Esophagus muscularis mucosa (tissue), 4 donors: ENCODE results near the gene USF3. TPM values are rescaled to one million over a fixed set of nuclear protein-coding genes. Genes with fewer than 3 reads are reported as not detected.
A peak's percentile ranks its signal among the peaks of the same experiment; 100 is the strongest.

ENCODE experiments used
- DNase-seq: peaks from one replicate; pipeline ENCODE4 v3.0.0-alpha.2; 2017; ENCODE audit errors: extremely low spot score
- H3K27ac ChIP-seq, 4 donors: fragments of 200-600 bp; sonication (generic); replicated peaks in 1 of 4; 1 replicate in 3 of 4; 2 replicates in 1 of 4; pipeline ENCODE4 v1.5.1; 2016 to 2019; ENCODE audit warnings: mild to moderate bottlenecking in 1 of 4
- H3K27me3 ChIP-seq, 4 donors: fragments of 200-600 bp; sonication (generic); one replicate each; pipeline versions ENCODE4 v1.5.1 to v1.6.0; 2016 to 2019
- H3K36me3 ChIP-seq, 4 donors: fragments of 200-600 bp; sonication (generic); one replicate each; pipeline ENCODE4 v1.5.1; 2016 to 2019
- H3K4me1 ChIP-seq, 4 donors: fragments of 200-600 bp; sonication (generic); one replicate each; pipeline ENCODE4 v1.5.1; 2016 to 2019
- H3K4me3 ChIP-seq, 4 donors: fragments of 200-600 bp; sonication (generic); 1 replicate in 2 of 4; 2 replicates in 2 of 4; pipeline ENCODE4 v1.5.1; 2016 to 2019; ENCODE audit warnings: mild to moderate bottlenecking in 4 of 4, moderate library complexity in 1 of 4
- H3K9me3 ChIP-seq, 4 donors: fragments of 200-600 bp; sonication (generic); 1 replicate in 3 of 4; 2 replicates in 1 of 4; pipeline ENCODE4 v1.5.1; 2016 to 2019
- EP300 ChIP-seq: sonication (generic); formaldehyde crosslinking; IDR thresholded peaks from one replicate; pipeline ENCODE4 v1.6.1; 2017; ENCODE audit warnings: antibody characterized with exemption
- POLR2A ChIP-seq: fragments of 450-650 bp; IDR thresholded peaks from one replicate; pipeline ENCODE4 v1.6.1; 2017; ENCODE audit warnings: antibody characterized with exemption, moderate library complexity, mild to moderate bottlenecking, low read depth
- POLR2AphosphoS5 ChIP-seq, 2 donors: sonication (generic); formaldehyde crosslinking; IDR thresholded peaks; one replicate each; pipeline ENCODE4 v1.6.1; 2017; ENCODE audit warnings: antibody characterized with exemption in 2 of 2
- WGBS: methylation state at CpG from one replicate; pipeline ENCODE4 v1.1.5; 2018; 5-methylcytosine and 5-hydroxymethylcytosine counted together
- intact Hi-C: fragments of 100-400 bp; cut with DNase I; formaldehyde crosslinking; loops from one replicate; pipeline ENCODE4 v1.15.1; 2023
- total RNA-seq, 4 donors: library from RNA; depleted of rRNA; stranded (reverse); fragments of >200 nt; gene quantifications; one replicate each; pipeline versions ENCODE4 v1.1.0 to v1.2.1, GENCODE V29; 2016
- TF ChIP-seq, protein P1 (sequence below), 3 experiments: fragments of 200-600 bp in 2 of 3; fragments of 450-650 bp in 1 of 3; sonication (generic) in 2 of 3; IDR thresholded peaks; one replicate each; pipeline ENCODE4 v1.5.1; 2017 to 2019; ENCODE audit warnings: antibody characterized with exemption in 3 of 3, mild to moderate bottlenecking in 2 of 3, moderate library complexity in 1 of 3

Gene USF3
- total RNA-seq, 4 donors from 2014 or later: 20.8 to 28.6 (median 25.0) TPM

DNA sequence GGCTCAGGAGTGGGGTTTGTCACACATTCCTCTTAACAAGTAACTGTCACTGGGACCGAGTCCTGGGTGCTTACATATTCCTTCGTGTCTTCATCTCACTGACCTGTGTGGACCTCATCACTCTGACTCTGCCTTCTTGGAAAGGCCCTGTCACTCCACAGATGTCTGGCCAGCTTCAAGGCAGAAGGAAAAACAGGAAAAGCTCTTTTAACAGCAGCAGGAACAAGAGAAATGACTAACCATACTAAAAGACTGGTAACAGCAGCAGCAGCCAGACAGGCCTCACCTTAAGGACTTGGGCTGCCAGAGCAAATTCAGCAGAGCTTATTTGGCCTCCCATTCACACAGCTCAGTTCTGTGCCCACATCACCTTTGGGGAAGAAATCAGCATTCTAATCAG, 68.1 kb downstream of the USF3 start:
- TF ChIP-seq POLR2A: no peak
- no peak for TF ChIP-seq POLR2AphosphoS5 (IDR thresholded peaks at IDR 0.05)
- no peak for TF ChIP-seq EP300
- TF ChIP-seq, protein P1, sequence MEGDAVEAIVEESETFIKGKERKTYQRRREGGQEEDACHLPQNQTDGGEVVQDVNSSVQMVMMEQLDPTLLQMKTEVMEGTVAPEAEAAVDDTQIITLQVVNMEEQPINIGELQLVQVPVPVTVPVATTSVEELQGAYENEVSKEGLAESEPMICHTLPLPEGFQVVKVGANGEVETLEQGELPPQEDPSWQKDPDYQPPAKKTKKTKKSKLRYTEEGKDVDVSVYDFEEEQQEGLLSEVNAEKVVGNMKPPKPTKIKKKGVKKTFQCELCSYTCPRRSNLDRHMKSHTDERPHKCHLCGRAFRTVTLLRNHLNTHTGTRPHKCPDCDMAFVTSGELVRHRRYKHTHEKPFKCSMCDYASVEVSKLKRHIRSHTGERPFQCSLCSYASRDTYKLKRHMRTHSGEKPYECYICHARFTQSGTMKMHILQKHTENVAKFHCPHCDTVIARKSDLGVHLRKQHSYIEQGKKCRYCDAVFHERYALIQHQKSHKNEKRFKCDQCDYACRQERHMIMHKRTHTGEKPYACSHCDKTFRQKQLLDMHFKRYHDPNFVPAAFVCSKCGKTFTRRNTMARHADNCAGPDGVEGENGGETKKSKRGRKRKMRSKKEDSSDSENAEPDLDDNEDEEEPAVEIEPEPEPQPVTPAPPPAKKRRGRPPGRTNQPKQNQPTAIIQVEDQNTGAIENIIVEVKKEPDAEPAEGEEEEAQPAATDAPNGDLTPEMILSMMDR (IDR thresholded peaks at IDR 0.05): no peak
- Histone ChIP-seq H3K9me3 (no peaks in the 10 kb centered on the region), H3K36me3 (no peaks in the 10 kb centered on the region), H3K4me3 (no peak overlapping the region), H3K27ac (no peak overlapping the region), H3K27me3 (no peaks in the 10 kb centered on the region), H3K4me1 (peaks cover 0 to 33% (median 28%) of the 10 kb centered on the region in 4 donors)
- 80% methylated on average over 2 of the region's 2 CpGs for WGBS
- intact Hi-C loops: loop anchor here (10.0 kb wide), 1 partner anchor 574 kb away; no protein-coding TSS in a partner anchor
- no peak for DNase-seq

DNA sequence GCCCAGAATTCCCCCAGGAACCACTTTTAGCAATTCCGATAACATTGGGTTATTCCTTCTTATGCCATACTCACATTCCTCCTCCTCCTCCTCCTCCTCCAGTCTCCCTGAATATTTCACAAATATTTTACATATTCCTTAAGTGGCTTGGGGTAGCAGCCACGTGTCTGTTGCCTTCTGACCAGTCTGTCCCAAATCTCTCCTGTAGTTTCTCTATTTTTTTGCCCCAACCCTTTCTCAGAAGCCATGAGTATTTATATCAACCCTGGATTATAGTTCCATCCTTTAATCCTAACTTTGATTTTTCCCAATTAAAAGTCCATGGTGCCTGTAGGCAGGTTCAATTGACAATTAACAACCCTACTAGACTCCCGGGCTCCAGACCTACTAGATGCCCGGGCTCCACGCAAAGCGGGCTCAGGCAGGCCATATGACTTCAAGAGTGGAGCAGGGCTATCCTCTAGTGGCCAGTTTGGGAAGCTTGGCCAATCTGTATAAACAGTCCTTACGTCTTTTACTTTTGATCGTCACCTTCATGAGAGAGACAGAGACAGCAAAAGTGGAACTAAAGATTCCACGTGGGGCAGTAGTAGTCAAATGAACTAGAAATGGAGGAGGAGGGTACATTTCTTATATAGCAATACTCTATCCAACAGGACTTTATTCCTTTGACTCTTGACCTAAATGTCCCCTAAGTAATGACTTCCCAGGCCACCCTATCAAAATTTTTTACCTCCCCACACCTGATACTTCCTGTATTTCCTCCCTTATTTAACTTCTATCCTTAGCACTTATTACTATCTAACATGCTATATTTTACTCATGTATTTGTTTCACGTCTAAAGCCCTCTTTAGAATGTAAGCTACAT, 69.7 kb downstream of the USF3 start:
- no peak for DNase-seq
- TF ChIP-seq, protein P1 (IDR thresholded peaks at IDR 0.05): peak; percentile 78 to 93 (median 92)
- TF ChIP-seq POLR2AphosphoS5 (IDR thresholded peaks at IDR 0.05): peak in 1 of 2 donors; percentile 26
- TF ChIP-seq EP300: no peak
- Histone ChIP-seq H3K27ac (no peak overlapping the region), H3K4me1 (peaks cover 0 to 33% (median 28%) of the 10 kb centered on the region in 4 donors), H3K27me3 (no peaks in the 10 kb centered on the region), H3K9me3 (no peaks in the 10 kb centered on the region), H3K4me3 (peak overlapping the region; percentile 6 to 28 (median 12)), H3K36me3 (no peaks in the 10 kb centered on the region)
- 21% methylated on average over 10 of the region's 10 CpGs for WGBS
- intact Hi-C loops: loop anchor here (2.0 to 10.0 kb wide), 2 partner anchors 132 to 572 kb away; no protein-coding TSS in a partner anchor

DNA sequence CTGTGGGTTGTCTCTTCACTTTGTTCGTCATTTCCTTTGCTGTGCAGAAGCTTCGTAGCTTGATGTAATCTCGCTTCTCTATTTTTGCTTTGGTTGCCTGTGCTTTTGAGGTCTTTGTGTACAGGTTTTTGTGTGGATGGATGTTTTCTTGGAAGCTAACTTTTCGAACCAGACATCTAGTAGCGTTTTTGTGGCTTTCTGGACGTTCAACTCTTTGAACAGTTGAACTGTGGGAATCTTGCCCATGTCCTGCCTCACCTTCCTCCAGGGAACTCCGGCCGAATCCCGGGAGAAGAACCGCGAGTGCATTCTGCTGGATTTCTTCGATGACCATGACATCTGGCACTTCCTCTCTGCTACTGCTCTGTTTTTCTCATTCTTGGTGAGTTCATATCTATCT, 70.6 kb downstream of the USF3 start:
- no peaks in the 10 kb centered on the region for H3K36me3 ChIP-seq
- no peak for DNase-seq
- TF ChIP-seq EP300: no peak
- TF ChIP-seq POLR2AphosphoS5 (IDR thresholded peaks at IDR 0.05): peak in 1 of 2 donors; percentile 9
- TF ChIP-seq POLR2A: no peak
- intact Hi-C loops: loop anchor here (2.0 to 10.0 kb wide), 2 partner anchors 131 to 571 kb away; no protein-coding TSS in a partner anchor
- no peak overlapping the region for H3K27ac ChIP-seq
- H3K27me3 ChIP-seq: no peaks in the 10 kb centered on the region
- H3K4me3 ChIP-seq: no peak overlapping the region
- H3K9me3 ChIP-seq: no peaks in the 10 kb centered on the region
- 49% methylated on average over 12 of the region's 12 CpGs for WGBS
- H3K4me1 ChIP-seq: peaks cover 0 to 28% (median 23%) of the 10 kb centered on the region in 4 donors

DNA sequence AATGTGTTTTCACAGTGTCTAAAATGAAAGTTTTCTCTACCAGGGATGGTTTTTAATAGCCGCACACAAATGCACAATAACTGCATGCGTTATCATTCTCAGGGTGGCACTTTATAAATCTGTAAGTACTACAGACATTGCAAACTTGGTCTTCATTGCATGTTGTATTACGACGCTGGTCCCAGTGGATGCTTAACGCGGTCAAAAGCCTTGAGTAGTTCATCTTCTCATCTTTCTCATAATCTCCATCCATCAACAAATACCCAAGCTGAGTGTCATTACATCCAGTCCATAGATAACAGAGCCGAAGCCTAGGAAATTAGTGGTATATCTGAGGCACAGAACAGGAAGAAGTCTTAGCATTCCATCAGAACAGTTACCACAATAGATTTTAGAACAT, 72.6 kb downstream of the USF3 start:
- intact Hi-C loops: loop anchor here (10.0 kb wide), 1 partner anchor 569 kb away; no protein-coding TSS in a partner anchor
- WGBS: 91% methylated on average over 7 of the region's 7 CpGs
- no peak overlapping the region for H3K4me3 ChIP-seq
- no peaks in the 10 kb centered on the region for H3K27me3 ChIP-seq
- DNase-seq: no peak
- H3K9me3 ChIP-seq: no peaks in the 10 kb centered on the region
- H3K4me1 ChIP-seq: peaks cover 0 to 13% (median 9%) of the 10 kb centered on the region in 4 donors
- no peaks in the 10 kb centered on the region for H3K36me3 ChIP-seq
- H3K27ac ChIP-seq: no peak overlapping the region
- TF ChIP-seq, protein P1 (IDR thresholded peaks at IDR 0.05): no peak
- no peak for TF ChIP-seq POLR2A

DNA sequence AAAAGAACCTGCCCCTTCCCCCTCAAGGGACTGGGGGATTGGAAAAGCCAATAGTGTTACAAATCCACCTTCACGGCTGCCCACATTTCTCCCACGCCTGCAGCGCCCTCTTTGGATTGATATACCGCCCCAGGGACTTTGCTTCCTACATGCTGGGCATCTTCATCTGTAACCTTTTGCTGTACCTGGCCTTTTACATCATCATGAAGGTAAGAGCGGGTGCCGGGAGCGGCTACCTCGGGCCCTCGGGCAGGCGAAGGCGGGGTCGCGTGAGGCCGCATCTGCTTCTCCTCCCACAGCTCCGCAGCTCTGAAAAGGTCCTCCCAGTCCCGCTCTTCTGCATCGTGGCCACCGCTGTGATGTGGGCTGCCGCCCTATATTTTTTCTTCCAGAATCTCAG, 73.1 kb downstream of the USF3 start:
- TF ChIP-seq, protein P1 (IDR thresholded peaks at IDR 0.05): no peak
- TF ChIP-seq POLR2AphosphoS5 (IDR thresholded peaks at IDR 0.05) (no peak), POLR2A (no peak), EP300 (no peak)
- Histone ChIP-seq H3K4me1 (peaks cover 0 to 13% (median 9%) of the 10 kb centered on the region in 4 donors), H3K4me3 (no peak overlapping the region), H3K27ac (no peak overlapping the region), H3K36me3 (no peaks in the 10 kb centered on the region), H3K27me3 (no peaks in the 10 kb centered on the region), H3K9me3 (no peaks in the 10 kb centered on the region)
- WGBS: 63% methylated on average over 19 of the region's 19 CpGs
- no peak for DNase-seq
- intact Hi-C loops: loop anchor here (10.0 kb wide), 1 partner anchor 569 kb away; no protein-coding TSS in a partner anchor
